Activated CD8-positive, alpha-beta memory T cell treated with anti-CD3 and anti-CD28 coated beads for 24 hours (primary cell): Measurements from ENCODE around the gene WDPCP.
"Not testable (repeated sequence)": the region's sequence is repeated elsewhere in the genome, so short reads cannot be mapped to it uniquely, and the experiment has no call there.

Source experiments
- DNase-seq: peaks from one replicate; pipeline ENCODE4 v3.0.0-alpha.2; 2020

Gene WDPCP, protein sequence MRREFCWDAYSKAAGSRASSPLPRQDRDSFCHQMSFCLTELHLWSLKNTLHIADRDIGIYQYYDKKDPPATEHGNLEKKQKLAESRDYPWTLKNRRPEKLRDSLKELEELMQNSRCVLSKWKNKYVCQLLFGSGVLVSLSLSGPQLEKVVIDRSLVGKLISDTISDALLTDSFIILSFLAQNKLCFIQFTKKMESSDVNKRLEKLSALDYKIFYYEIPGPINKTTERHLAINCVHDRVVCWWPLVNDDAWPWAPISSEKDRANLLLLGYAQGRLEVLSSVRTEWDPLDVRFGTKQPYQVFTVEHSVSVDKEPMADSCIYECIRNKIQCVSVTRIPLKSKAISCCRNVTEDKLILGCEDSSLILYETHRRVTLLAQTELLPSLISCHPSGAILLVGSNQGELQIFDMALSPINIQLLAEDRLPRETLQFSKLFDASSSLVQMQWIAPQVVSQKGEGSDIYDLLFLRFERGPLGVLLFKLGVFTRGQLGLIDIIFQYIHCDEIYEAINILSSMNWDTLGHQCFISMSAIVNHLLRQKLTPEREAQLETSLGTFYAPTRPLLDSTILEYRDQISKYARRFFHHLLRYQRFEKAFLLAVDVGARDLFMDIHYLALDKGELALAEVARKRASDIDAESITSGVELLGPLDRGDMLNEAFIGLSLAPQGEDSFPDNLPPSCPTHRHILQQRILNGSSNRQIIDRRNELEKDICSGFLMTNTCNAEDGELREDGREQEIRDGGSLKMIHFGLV

GRCh38 chr2:63588385-63589147, at the start of gene WDPCP, which contains the start of gene MDH1:
WDPCP (minus strand) TSS chr2:63588477; CDS start chr2:63588271, 206 bp downstream.
MDH1 (plus strand) TSS chr2:63588963; CDS start chr2:63589044, 81 bp downstream.
- peak; percentile 93 for DNase-seq

GRCh38 chr2:63632382-63632781, 44.1 kb upstream of the WDPCP start:
- DNase-seq = no peak

DNA sequence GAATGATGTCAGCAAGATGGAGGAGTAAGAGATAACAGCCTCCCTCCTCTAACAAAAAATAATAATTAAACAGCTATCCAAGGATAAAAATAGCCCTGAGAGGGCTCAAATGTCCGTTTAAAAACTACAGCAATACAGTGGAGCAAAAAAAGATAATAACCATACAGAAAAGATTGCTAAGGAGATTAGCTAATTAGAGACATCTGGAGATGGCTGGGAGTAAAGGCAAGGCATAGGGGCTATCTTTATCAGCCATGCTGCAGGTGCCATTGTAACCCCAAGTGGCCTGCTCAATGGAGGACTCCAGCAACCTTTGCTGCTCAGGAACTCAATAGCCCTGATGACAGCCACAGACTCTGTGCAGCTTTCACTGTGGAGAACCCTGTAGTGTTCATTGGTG, 43.2 kb upstream of the WDPCP start:
- no peak for DNase-seq

GRCh38 chr2:63628403-63628942, 40.2 kb upstream of the WDPCP start:
- no peak for DNase-seq

DNA sequence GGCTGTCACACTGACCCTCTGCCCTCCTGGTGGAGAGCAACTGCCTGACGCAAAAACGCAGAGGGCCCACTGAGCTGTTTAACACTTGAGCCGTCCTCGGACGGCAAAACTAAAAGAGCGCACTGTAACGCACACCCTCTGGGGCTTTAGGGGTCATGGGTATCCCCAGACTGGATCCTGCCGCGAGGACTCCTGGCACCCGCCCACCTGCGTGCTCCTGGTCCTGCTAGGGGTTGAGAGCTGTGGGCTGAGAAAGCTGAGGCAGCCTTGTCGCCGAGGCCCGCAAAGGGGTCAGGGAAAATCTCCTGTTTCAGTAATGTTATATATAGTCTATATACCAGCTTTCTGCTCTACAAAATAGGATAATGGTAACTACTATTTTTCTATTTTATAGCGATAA, 39.6 kb upstream of the WDPCP start:
- no peak for DNase-seq

DNA sequence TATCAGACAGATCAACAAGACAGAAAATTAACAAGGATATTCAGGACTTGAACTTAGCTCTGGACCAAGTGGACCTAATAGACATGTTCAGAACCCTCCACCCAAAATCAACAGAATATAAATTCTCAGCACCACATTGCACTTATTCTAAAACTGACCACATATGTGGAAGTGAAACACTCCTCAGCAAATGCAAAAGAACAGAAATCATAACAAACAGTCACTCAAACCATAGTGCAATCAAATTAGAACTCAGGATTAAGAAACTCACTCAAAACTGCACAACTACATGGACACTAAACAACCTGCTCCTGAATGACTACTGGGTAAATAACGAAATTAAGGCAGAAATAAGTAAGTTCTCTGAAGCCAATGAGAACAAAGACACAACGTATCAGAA, 35.5 kb upstream of the WDPCP start:
- DNase-seq = not testable (repeated sequence)

GRCh38 chr2:63622751-63623150, 34.5 kb upstream of the WDPCP start:
- no peak for DNase-seq

- no peak for DNase-seq
Observed at GRCh38 chr2:63619328-63619727, 31.1 kb upstream of the WDPCP start.

- DNase-seq = no peak
Observed at GRCh38 chr2:63617366-63617765, 29.1 kb upstream of the WDPCP start.

DNA sequence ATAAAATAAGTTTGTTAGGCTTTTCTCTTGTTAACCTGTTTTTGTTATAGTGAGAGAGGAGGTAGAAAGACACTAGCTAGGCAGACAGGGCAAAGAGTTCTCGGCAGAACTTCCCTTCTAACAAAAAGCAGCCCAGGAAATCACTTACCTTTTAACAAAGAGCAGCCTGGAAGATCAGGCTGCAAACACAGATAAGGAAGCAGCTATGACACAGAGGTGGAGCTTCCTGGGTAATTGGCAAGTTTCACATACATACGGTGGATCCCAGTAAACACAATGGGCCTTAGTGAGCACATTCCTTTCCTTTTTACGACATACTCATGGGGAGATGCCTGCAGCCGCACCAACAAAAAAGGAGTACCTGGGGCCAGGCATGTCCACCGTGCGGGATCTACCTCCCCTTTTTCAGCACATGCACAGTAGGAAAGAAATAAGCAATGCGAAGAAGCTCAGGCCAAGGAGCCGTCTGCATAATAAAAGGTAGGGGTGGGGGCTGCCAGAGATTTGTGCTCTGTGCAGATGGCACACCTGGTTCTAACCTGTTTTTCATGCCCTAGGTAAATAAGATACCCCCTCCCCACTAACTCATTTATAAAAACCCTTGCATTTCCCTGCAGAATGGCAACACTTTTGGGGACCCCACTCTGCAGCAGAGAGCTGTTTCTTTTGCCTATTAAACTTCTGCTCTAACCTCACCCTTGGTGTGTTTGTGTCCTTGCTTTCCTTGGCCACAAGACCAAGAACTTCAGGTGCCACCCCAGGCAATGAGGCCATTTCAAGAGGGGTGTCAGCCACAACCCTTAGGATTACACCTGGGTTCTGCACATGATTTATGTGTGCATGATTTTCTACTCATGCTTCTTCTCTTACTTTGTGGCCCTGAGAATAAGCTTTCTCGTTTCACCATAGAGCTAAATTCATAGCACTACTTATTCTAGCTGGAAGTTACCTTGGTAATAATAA, 27.0 kb upstream of the WDPCP start:
- DNase-seq = no peak

DNA sequence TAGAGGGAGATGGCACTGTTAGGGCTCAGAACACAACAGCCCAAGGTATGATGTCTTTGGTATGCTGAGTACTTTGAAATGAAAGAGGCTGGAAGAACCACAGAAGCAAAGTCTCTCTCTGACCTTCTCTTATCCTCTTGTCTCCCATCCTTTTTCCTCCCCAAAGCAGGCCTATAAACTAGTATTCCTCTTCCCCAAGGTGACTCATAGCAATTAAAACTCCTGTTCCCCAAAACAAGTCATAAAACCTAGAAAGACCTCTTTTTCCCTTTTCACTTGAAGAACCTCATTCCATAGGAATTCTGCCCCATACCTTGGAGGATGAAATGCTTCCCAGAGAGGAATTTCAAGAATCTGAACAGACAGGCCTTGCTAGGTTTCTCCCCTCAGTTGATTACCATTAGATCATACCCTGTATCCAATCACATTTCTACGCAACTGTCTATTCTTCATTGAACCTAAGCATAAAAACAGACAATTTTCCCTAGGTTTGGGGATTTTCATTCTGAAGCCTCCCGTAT, 26.2 kb upstream of the WDPCP start:
- DNase-seq = no peak

- DNase-seq = no peak
Observed at GRCh38 chr2:63613391-63613901, 25.2 kb upstream of the WDPCP start.

GRCh38 chr2:63610525-63610924, 22.2 kb upstream of the WDPCP start:
- DNase-seq = no peak

GRCh38 chr2:63608865-63609264, 20.6 kb upstream of the WDPCP start:
- DNase-seq = not testable (repeated sequence)

DNA sequence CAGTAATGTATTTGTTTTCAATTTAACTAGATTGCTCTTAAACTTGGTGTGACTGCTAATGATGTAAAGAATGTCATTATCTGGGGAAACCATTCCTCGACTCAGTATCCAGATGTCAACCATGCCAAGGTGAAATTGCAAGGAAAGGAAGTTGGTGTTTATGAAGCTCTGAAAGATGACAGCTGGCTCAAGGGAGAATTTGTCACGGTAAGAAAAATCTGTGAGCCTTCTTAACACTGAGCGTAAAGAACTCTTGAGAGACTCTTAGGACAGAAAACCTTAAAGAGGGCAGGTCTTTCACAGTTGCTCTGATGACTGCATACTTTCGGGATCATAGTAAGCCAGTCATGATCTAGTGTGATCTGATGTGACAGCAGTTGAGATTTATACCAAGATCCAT, 16.4 kb upstream of the WDPCP start:
- DNase-seq = no peak

- DNase-seq = no peak
Observed at GRCh38 chr2:63600881-63601460, 12.7 kb upstream of the WDPCP start.

- DNase-seq = no peak
Observed at GRCh38 chr2:63598981-63599380, 10.7 kb upstream of the WDPCP start.

DNA sequence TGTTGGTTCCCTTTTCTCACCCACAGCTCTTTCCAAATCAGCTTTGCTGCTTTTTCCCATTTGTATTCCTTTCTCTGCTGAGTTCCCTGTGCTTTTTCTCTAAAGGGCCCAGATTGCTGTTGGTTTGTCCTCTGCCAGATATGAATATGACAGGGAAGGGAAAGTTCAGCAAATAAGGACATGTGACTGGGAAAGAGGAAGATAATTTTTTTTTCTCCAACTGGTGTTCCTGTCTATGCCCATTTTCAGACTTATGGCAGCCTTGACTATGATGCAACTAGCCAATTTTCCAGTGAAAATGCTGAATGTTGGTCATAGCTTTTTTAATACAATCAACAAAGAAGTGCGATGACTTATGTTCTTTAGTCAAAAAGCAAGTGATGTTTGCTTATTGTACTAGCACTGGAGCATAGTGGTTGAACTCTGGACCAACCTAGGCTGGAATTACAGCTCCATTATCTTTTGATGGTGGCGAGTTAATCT, 8.2 kb upstream of the WDPCP start:
- DNase-seq = no peak

GRCh38 chr2:63594660-63595059, 6.4 kb upstream of the WDPCP start:
- DNase-seq = no peak

DNA sequence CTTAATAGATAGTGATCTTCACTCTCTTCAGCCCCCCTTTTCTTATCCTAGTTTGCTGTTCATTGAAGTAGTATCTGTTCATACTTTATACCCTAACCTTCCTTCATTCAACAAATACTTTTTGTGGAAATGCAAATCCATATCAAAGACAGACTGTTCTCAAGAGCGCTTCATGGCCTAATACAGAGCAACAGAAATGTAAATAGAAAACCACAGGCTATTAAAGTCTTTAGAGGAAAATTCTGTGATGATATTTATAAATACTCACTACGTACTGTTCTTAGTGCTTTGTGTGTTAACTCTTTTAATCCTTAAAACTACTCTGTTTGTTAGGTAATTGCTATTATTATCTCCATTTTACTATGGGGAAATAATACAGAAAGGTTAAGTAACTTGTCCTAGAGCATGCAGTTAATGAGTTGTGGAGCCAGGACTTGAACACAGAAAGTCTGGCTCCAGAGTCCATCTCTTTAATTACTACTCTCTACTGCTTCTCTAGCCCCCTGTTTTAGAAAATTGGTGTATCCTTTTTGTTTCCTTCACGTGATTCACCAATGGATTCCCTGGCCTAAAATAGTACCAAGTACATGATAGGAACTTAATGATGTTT, 3.4 kb upstream of the WDPCP start:
- DNase-seq = no peak
